Measurements from ENCODE around the gene GLE1.

GRCh38 chr9:128577206-128577605 is 72.7 kb downstream of the GLE1 start:
- no peak for TF ChIP-seq MAX (IDR thresholded peaks at IDR 0.05)
- no peak for TF ChIP-seq POLR2AphosphoS5 (IDR thresholded peaks at IDR 0.05; ENCODE audit: low read depth, low read length)
- no peak for TF ChIP-seq CTCF (IDR thresholded peaks at IDR 0.05 in 2 of 3, conservative IDR thresholded peaks at IDR 0.05 in 1 of 3; ENCODE audit: borderline replicate concordance in 1 of 3, insufficient read depth in 1 of 3, low read depth in 2 of 3, low read length in 2 of 3)
- no peak for TF ChIP-seq EZH2 (IDR thresholded peaks at IDR 0.05)
- TF ChIP-seq POLR2A (IDR thresholded peaks at IDR 0.05; ENCODE audit: borderline replicate concordance, extremely low read depth, insufficient read depth, insufficient read length): no peak
- no peak for TF ChIP-seq EZH2phosphoT487 (IDR thresholded peaks at IDR 0.05; ENCODE audit: borderline replicate concordance)
- no peak for TF ChIP-seq RAD21 (IDR thresholded peaks at IDR 0.05; ENCODE audit: low read depth)
- TF ChIP-seq ATF3 (IDR thresholded peaks at IDR 0.05): no peak
- TF ChIP-seq SIN3A (IDR thresholded peaks at IDR 0.05; ENCODE audit: low read depth): no peak
